ENCODE results near the gene PILRA. TPM values are rescaled to one million over a fixed set of nuclear protein-coding genes. Genes with fewer than 3 reads are reported as not detected.
A peak's percentile ranks its signal among the peaks of the same experiment; 100 is the strongest.

The PILRA gene
- total and polyA plus RNA-seq, 4 donors, result 9.9 to 122 (median 27.5) TPM

DNA sequence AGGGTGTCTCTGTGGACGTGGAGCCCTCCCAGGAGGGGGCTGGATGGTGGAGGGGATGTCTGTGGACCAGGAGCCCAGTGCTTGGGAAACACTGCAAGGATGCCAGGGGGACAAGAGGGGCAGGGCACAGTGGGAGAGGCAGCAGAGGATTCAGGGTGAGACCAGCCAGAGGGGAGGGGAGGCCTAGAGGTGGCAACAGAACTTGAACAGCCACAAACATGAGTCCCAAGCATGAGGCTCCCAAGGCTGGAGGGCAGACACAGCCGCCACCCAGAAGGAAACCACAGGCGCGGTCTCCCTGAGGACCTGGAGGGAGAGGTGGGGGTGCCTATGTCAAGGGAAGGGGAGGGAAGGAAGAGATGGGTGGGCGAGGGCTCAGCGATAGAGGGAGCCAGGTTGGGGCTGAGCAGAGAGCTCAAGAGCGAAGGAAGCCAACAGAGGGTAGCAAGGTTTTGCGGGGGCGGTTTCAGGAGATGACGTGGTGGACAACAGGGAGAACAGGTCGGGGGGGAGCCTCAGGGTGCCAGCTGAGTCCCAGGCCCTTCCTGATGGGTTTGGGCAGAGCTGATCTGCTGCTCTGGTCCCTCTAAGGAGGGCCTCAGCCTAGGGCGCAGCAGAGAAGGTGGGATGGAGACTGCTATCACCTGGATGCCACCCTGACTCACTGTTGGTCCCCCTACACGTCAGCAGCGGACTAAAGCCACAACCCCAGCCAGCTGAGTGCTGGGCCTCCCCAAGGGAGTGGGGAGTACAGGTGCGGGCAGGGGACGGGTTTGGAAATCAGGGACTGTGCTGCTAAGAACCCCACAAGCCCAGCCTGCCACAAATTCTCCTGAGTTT, 6.7 kb upstream of the PILRA start:
- no peak overlapping the region for H3K27ac ChIP-seq (ENCODE audit: low read depth in 1 of 2, low read length in 1 of 2)
- DNase-seq (no peak), ATAC-seq (ENCODE audit: insufficient read depth, low FRiP score) (no peak)
- no peak overlapping the region for H3K9ac ChIP-seq (ENCODE audit: insufficient read depth in 1 of 2, low read length in 2 of 2)
- TF ChIP-seq, protein P1, sequence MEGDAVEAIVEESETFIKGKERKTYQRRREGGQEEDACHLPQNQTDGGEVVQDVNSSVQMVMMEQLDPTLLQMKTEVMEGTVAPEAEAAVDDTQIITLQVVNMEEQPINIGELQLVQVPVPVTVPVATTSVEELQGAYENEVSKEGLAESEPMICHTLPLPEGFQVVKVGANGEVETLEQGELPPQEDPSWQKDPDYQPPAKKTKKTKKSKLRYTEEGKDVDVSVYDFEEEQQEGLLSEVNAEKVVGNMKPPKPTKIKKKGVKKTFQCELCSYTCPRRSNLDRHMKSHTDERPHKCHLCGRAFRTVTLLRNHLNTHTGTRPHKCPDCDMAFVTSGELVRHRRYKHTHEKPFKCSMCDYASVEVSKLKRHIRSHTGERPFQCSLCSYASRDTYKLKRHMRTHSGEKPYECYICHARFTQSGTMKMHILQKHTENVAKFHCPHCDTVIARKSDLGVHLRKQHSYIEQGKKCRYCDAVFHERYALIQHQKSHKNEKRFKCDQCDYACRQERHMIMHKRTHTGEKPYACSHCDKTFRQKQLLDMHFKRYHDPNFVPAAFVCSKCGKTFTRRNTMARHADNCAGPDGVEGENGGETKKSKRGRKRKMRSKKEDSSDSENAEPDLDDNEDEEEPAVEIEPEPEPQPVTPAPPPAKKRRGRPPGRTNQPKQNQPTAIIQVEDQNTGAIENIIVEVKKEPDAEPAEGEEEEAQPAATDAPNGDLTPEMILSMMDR (IDR thresholded peaks at IDR 0.05; ENCODE audit: control extremely low read depth, extremely low read depth), result no peak
- peaks cover 0 to 2% (median 0%) of the 10 kb centered on the region in 4 donors for H3K9me3 ChIP-seq (ENCODE audit: control insufficient read depth in 4 of 4, insufficient read depth in 3 of 4, low read length in 3 of 4)
- H3K36me3 ChIP-seq (ENCODE audit: control insufficient read depth in 4 of 4, insufficient read depth in 4 of 4, low read length in 4 of 4), result peaks cover 5 to 10% (median 8%) of the 10 kb centered on the region in 4 donors
- 72 to 81% methylated on average over 16 of the region's 16 CpGs for WGBS, 2 donors
- H3K4me3 ChIP-seq, result no peak overlapping the region
- H3K27me3 ChIP-seq (ENCODE audit: control insufficient read depth in 3 of 3, insufficient read depth in 3 of 3, low read length in 2 of 3), result no peaks in the 10 kb centered on the region
- peaks cover 0 to 4% (median 0%) of the 10 kb centered on the region in 5 donors for H3K4me1 ChIP-seq (ENCODE audit: control insufficient read depth in 5 of 5, insufficient read depth in 5 of 5, low read length in 5 of 5)

DNA sequence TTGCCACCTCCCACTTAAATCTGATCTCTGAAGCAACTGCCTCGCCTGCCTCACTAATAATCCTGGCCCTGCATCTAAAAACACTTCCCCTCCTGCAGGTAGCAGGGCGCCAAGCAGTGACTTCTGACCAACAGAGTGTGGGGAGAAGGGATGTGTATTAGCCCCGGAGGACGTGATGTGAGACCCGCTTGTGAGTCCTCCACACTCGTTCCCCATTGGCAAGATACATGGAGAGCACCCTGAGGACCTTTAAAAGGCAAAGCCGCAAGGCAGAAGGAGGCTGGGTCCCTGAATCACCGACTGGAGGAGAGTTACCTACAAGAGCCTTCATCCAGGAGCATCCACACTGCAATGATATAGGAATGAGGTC, 6.1 kb upstream of the PILRA start:
- H3K4me3 ChIP-seq, result no peak overlapping the region
- peaks cover 0 to 6% (median 0%) of the 10 kb centered on the region in 5 donors for H3K4me1 ChIP-seq (ENCODE audit: control insufficient read depth in 5 of 5, insufficient read depth in 5 of 5, low read length in 5 of 5)
- H3K9me3 ChIP-seq (ENCODE audit: control insufficient read depth in 4 of 4, insufficient read depth in 3 of 4, low read length in 3 of 4), result peaks cover 0 to 2% (median 0%) of the 10 kb centered on the region in 4 donors
- H3K36me3 ChIP-seq (ENCODE audit: control insufficient read depth in 4 of 4, insufficient read depth in 4 of 4, low read length in 4 of 4), result peaks cover 4 to 10% (median 5%) of the 10 kb centered on the region in 4 donors
- WGBS, 2 donors, result 93 to 97% methylated on average over 8 of the region's 8 CpGs
- no peak overlapping the region for H3K27ac ChIP-seq (ENCODE audit: low read depth in 1 of 2, low read length in 1 of 2)
- ATAC-seq (ENCODE audit: insufficient read depth, low FRiP score) (no peak), DNase-seq (no peak)
- no peaks in the 10 kb centered on the region for H3K27me3 ChIP-seq (ENCODE audit: control insufficient read depth in 3 of 3, insufficient read depth in 3 of 3, low read length in 2 of 3)
- no peak overlapping the region for H3K9ac ChIP-seq (ENCODE audit: insufficient read depth in 1 of 2, low read length in 2 of 2)
- TF ChIP-seq, protein P1 (IDR thresholded peaks at IDR 0.05; ENCODE audit: control extremely low read depth, extremely low read depth), result no peak

DNA sequence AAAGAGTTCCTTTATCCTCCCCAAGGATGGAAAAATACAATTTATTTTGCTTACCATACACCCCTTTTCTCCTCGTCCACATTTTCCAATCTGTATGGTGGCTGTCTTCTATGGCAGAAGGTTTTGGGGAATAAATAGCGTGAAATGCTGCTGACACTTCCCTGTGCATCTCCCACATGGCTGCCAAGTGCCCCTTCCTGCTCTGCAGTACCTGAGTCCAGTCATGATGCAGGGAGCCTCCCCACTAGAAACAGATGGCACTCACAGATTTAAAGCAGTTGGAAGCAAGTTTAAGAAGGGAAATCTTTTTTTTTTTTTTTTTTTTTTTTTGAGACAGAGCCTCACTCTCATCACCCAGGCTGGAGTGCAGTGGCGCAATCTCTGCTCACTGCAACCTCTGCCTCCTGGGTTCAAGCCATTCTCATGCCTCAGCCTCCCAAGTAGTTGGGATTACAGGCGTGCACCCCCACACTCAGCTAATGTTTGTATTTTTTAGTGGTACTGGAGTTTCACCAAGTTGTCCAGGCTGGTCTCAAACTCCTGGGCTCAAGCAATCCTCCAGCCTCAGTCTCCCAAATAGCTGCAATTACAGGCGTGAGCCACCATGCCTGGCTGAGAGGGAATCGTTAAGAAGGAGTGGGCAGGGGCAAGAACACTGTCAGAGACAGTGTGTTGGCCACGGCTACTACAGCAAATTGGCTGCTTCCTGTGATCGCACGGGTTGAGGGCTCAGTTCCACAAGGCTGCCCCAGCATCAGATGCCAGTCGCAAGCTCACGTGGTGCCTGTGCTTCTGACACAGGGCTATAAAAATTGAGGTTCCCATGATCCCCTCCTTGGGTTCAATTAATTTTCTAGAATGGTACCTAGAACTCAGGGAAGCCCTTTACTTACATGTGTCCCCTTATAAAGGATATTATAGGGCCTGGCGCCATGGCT, 5.3 kb upstream of the PILRA start:
- H3K9me3 ChIP-seq (ENCODE audit: control insufficient read depth in 4 of 4, insufficient read depth in 3 of 4, low read length in 3 of 4), result peaks cover 0 to 2% (median 0%) of the 10 kb centered on the region in 4 donors
- H3K36me3 ChIP-seq (ENCODE audit: control insufficient read depth in 4 of 4, insufficient read depth in 4 of 4, low read length in 4 of 4), result peaks cover 0 to 7% (median 4%) of the 10 kb centered on the region in 4 donors
- ATAC-seq (ENCODE audit: insufficient read depth, low FRiP score), result no peak
- TF ChIP-seq, protein P1 (IDR thresholded peaks at IDR 0.05; ENCODE audit: control extremely low read depth, extremely low read depth), result no peak
- H3K27me3 ChIP-seq (ENCODE audit: control insufficient read depth in 3 of 3, insufficient read depth in 3 of 3, low read length in 2 of 3), result no peaks in the 10 kb centered on the region
- WGBS, 2 donors, result 71 to 82% methylated on average over 12 of the region's 12 CpGs
- no peak overlapping the region for H3K9ac ChIP-seq (ENCODE audit: insufficient read depth in 1 of 2, low read length in 2 of 2)
- peaks cover 0 to 6% (median 0%) of the 10 kb centered on the region in 5 donors for H3K4me1 ChIP-seq (ENCODE audit: control insufficient read depth in 5 of 5, insufficient read depth in 5 of 5, low read length in 5 of 5)
- no peak for DNase-seq
- peak overlapping the region in 1 of 2 donors; percentile 30 for H3K27ac ChIP-seq (ENCODE audit: low read depth in 1 of 2, low read length in 1 of 2)
- no peak overlapping the region for H3K4me3 ChIP-seq
